ELF-1 (cell line): ENCODE data around the gene AHRR.
A peak's percentile ranks its signal among the peaks of the same experiment; 100 is the strongest.

Experiments used
- DNase-seq: peaks from one replicate; pipeline ENCODE4 v3.0.0-alpha.2; 2016; ENCODE audit warnings: low read depth, low spot score

Gene AHRR

DNA sequence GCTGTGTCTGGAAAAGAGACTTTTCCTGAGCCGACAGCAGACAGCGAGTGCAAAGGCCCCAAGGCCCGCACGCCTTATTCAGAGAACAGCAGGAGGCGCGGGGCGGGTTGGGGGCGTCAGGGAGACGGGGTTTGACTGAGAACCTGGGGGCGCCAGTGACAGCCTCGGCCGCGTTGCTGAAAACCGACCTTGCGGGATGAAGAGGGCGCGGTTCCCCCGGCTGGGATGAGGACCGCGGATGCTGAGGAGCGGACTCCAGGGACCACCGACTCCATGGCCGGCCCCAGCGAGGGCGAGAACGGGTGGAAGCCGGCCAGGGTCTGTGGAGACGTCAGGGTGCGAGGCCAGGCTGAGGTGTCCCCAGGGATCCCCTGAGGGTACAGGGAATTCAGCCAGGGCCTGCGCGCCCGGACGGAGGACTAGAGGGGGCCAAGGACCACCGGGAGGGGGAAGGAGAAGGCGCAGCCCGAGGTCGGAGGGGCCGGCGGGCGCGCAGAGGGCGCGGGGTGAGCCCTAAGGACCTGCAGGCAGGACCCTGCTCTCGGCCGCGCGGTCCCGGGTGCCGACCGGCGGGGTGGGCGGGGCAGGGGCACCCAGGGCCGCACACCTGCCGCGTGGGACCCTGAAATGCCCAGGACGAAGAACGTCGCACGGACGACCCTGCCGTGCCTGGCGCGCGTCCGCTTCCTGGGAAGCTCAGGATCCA lies 837 bp upstream of the AHRR start:
- no peak for DNase-seq

DNA sequence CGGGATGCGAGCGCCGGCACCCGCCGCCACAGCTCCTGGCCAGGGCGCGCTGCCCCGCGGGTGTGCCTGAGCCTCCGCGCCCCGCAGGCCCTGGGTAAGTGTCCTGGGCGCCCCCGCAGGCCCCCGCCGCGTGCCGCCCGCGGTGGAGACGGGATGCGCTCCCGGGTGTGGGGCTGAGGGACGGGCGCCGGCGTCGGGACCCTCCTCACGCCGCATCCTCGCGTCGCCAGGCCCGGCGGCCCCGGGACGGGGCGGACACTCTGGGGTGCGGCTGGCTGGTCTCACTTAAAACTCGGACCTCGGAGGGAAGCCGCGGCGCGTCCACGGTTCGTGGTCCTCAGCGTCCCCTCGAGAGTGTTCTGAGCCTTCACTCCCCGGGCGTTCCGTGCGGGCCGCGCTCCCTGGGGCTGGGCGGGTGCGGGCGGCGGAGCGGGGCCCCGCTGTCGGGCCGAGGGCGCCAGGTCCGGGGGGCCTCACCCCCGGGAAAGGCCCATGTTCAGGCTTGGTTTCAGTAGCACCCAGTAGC lies 275 bp downstream of the AHRR start:
- DNase-seq: no peak

DNA sequence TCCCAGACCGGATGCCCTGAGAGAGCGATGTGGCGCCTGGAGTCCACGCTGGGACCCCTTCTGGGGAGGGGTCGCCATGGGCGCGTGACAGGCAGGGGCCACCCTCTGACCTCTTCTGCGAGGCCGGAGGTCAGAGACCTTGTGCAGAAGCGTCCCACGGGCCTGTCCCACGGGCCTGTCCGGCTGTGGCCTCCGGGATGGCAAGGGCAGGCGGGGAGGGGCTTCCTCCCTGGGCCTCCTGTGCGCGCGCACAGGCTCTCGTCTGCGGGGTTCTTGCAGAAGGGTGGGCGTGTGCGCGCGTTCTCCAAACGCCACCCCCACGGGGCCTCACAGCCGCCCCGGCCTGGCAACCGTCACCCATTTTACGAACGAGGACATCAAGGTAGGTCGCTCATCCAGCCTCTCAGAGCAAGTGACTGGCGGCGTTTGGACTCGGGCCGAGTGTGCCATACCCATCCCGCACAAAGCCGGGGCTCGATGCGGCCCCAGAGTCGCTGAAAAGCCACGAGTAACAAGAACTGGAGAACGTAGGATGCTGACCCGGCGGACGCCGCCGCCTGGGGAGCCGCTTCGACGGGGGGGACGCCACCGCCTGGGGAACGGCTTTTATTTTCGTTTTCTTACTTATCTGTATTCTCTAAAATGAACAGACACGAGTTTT lies 897 bp downstream of the AHRR start:
- no peak for DNase-seq

DNA sequence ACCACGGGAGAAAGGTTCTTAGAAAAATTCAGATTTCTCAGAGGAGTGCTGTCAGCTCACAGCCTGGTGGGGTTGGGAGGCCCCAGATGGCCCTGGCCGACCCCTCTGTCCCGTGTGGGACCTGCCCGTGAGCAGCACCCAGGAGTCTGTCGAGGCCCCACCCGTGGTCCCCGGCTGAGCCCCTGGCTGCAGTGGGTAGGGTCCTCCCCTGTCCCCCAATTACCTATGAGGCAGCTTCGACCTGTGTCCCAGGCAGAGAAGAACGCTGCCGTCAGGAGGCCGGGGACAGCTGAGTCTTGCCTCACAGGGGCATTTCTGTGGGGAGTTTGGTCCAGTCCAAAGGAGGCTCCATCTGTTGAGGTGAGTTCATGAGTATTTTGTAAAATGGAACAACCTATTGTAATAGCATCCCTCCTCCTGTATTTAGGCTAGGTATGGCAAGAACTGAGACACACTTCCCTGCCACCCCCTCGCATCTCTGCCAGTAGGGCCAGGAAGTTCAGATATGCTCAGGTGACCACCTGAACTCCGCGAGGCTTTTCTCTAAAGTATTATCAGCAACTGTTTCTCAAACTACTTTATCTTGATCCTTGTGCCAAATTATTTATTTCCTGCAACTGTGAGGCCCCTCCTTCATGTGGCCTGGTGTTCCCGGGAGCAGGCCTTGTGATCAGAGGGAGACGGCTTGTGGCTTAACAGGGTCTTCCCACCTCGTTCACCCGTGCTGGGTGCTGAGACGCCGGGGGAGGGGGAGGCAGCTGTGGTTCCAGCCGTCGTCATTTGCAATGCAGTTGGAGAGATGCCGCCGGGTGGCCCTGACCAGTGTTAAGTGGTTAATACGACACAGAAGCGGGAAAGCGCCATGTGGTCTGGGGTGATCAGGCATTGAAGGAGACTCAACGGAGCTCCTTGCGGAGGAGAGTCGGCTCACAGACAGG lies 1.7 kb downstream of the AHRR start:
- DNase-seq: peak; percentile 58

DNA sequence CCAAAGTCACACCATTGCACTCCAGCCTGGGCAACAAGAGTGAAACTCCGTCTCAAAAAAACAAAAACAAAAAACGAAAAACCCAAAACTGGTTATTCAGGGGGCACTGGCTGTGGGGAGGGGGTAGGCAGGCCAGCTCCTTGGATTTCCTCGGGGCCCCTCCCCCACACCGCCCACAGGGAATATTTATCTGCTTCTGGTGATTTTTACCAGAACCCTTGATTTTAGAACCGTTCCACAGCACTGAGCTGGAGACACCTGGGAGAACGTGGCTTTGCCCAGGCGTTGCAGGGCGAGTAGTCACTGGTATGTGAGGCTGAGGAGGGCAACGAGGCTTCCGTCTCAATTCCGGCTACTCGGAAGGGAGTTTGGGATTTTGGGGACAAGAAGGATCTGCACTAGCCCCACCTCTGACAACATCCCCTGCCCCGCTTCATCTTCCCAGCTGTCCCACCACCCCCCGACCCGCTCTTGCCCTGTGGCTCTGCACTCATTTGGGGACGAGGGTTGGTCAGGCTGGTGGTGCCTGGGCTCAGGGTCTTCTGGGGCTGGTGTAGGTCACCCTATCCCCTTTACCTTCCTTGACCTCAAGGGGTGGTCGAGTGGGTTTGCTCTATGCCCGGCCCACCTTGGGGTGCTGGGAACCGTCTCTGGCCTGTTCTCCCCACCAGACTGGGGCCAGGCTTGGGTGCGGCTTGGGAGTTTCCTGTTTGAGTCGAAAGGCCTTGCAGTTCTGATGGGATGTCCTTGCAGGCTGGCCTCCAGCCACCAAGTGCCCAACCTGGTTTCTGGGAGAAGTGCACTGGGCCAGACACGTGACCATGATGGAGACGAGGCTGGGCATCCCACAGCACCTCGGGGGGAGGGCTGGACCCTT lies 3.5 kb downstream of the AHRR start:
- no peak for DNase-seq

DNA sequence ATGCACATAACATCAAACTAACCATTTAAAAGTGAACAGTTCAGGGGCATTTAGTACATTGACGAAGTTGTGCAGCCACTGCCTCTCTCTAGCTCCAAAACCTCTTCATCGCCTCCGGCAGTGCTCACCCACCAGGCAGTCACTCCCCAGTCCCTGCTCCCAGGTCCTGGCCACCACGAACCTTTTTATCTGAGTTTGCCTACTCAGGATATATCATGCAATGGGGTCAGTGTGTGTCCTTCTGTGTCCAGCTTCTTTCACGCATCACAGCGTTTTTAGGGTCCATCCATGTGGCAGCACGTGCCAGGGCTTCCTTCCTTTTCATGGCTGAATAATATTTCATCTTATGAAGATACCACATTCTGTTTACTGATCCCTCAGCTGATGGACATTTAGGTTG lies 4.6 kb downstream of the AHRR start:
- no peak for DNase-seq

DNA sequence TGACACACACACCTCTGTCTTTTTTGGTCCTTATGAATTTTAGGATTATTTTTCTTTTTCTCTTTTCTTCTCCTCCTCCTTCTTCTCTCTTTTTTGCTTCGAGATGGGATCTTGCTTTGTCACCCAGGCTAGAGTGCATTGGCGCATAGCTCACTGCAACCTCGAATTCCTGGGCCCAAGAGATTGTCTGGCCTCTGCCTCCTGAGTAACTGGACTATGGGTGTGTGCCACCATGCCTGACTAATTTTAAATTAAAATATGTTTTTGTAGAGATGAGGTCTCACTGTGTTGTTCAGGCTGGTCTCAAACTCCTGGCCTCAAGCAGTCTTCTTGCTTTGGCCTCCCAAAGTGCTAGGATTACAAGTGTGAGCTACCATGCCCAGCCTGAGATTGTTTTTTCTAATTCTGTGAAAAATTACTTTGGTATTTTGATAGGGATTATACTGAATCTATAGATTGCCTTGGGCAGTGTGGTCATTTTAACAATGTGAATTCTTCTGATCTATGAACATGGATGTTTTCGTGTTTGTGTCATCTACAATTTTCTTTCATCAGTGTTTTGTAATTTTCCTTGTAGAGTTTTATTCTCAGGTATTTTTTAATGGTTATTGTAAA lies 7.7 kb downstream of the AHRR start:
- DNase-seq: no peak

DNA sequence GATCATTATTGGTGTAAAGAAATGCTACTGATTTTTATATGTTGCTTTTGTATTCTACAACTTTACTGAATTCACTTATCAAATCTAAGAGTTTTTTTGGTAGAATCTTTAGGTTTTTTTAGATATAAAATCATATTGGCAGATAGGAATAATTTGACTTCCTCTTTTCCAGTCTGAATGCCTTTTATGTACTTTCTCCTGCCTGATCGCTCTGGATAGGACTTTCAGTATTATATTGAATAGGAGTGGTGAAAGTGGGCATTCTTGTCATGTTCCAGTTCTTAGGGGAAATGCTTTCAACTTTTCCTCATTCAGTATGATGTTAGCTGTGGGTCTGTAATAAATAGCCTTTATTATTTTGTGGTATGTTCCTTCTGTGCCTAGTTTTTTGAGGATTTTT lies 8.3 kb downstream of the AHRR start:
- DNase-seq: no peak

DNA sequence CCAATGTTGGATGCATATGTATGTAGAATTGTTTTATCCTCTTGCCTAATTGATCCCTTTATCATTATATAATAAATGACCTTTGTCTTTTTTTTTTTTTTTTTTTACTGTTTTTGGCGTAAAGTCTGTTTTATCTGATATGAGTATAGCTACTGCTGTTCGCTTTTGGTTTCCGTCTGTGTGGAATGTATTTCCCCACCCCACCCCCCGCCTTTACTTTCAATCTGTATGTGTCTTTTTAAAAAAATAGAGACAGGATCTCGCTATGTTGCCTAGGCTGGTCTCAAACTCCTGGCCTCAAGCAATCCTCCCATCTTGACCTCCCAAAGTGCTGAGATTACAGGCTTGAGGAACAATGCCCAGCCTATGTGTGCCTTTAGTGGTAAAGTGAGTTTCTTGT lies 11.3 kb downstream of the AHRR start:
- DNase-seq: no peak

DNA sequence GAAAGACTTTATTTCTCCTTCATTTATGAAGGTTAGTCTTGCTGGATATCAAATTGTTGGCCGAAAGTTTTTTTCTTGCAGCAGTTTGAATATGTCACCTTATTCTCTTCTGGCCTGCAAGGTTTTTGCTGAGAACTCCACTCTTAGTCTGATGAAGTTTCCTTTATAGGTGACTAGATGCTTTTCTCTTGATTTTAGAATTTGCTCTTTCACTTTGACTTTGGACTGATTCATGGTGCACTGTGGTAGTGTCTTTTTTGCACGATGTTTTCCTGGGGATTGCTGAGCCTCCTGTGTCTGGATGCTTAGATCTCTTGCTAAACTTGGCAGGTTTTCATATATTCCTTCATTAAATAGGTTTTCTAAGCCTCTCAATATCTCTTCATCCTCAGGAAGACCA lies 12.4 kb downstream of the AHRR start:
- no peak for DNase-seq

DNA sequence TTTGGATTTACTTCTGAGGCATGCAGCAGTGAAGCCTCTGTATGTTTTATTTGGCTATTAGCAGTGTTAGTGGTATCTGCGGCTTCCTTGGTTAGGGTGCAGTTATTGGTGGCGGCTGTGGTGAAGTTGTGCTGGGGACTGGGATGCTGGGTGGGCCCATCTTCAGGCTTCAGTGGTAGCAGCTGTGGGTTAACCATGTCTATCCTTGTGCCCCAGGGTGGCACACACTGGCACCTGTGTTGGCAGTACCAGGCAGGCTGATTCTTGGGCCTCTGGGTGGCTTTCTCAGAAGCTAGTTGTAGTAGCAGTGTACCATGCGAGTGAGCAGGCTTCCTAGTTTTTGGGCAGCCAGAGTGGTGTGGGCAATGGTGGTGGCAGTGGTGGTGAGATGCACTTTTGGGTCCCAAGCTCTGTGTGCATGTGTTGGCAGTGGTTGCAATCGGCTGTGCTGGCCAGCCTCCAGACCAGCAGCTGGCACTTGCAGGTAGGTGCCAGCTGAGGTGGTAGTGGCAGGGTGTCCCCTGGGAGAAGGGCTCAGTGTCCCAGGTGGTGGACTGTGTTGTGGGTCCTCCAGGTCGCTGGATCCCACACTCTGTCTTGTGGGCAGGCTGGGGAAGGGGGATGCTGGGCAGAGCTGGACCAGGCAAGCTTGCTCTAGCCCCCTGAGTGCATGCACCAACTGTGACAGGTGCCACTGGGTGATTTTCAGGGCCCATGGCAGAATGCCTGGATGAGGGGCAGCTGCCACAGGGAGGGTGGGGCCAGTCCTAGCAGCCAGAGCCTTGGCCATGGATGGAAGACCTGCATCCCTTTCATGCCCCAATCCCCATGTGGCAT lies 13.6 kb downstream of the AHRR start:
- DNase-seq: no peak

DNA sequence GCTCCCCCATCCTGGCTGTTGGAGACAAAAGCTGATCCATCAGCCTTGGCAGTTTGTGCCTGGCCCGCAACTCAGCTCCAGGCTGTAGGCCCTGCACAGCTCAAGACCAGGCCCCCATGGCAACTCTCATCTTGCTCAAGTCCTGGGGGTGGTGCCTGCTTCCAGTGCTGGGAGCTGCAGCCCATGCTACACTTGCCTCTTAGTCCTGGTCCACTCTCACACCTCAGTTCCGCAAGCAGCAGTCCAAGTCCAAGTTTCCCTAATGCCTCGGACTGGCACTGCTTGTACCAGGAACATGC lies 14.2 kb downstream of the AHRR start:
- no peak for DNase-seq

DNA sequence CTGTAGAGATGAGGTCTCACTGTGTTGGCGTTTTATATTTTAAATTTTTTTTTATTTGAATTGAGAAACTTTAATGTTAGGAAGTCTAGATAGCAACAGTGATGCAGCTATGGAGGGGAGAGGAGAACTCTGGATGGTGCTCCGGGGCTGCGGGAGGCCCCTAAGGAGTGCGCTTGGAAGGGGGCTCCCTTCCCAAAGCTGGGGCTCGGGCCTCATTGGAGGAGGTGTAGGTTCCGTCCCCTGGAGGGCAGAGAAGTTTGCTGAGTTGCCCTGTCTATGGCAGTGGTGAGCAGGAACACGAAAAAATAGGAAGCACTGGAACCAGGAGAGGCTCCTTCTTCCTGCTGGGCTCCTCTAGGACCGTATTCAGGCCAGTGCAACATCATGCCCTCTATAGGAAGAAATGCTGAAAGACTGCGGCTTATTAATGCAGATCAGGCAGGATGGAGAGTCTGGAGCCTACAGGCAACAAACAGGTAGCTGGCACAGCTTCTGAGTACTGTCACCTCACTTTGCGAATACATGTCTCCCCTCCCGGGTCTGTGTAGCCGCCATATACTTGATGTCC lies 16.1 kb downstream of the AHRR start:
- peak; percentile 64 for DNase-seq

DNA sequence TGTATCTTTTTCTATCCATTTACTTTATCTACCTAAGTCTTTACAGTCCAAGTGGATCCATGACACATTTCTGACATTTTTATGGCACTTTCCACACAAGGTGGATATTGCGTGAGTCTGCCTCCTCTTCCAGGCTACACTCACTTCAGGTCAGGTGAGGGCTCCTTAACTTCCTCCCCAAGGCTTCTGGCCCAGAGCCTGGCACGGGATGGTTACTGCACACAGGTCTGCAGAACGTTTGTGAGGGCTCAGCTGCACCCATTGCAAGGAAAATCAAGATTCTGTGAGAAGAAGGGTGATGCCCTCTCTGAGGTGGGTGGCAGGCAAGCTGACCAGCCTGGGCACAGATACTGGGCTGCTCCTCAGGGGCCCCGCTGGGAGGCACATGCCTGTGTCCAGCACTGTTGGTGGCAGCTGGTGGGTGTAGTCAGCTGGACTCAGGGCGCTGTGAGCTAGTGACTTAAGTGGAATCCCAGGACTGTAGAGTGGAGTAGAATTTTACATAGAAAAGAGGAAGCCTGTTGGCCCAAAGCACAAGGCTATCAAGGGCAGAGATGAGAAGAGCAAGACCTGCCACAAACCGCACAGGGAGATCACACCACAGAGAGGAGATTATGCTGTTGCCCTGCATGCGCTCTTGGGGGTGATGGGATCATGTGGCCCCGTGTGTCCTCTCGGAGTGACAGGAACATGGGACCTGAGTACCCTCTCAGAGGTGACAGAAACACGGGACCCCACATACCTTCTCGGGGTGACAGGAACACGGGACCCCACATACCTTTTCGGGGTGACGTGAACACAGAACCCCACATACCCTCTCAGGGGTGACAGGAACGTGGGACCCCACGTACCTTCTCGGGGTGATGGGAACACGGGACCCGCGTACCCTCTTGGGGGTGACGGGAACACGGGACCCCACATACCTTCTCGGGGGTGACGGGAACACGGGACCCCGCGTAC lies 21.3 kb downstream of the AHRR start:
- no peak for DNase-seq

DNA sequence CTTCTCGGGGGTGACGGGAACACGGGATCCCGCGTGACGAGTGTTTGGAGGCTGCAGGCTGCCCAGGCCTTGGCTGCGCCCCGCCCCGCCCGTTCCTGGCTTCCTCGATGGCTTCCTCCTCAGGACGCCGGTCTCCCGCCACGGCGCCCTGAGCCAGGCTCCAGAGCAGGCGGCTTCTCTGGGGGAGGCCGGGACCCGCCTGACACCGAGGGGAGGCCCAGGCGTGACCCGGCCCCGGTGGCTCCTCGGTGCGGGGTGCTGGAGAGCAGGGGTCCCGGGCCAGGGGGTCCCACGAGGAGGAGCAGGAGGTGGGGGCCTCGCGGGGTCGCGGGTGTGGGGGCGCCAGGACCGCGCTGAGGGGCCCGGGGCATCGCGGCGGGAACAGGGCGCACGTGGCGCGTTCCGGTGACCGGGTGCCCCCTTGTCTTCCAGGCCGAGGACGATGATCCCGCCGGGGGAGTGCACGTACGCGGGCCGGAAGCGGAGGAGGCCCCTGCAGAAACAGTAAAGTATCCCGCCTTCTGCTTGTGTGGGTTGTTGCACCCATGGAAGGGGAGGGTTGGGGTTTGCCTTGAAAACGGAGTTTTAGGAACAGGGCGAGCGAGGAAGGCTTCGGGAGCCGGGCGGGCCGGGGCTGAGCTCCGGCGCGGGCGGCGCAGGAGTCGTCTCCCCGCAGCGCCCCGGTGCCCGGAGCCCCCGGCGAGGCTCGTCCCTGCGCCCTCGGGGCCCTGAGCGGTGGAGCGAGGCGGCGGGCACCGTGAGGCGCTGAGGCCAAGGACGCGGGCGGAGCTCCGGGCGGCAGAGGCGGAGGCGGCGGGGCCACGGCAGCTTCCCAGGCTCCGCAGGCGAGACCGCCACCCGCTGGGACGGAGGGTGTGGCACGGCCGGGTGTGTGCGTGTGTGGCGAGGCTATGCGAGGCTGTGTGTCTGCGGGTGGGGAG lies 22.2 kb downstream of the AHRR start:
- peak; percentile 36 for DNase-seq

DNA sequence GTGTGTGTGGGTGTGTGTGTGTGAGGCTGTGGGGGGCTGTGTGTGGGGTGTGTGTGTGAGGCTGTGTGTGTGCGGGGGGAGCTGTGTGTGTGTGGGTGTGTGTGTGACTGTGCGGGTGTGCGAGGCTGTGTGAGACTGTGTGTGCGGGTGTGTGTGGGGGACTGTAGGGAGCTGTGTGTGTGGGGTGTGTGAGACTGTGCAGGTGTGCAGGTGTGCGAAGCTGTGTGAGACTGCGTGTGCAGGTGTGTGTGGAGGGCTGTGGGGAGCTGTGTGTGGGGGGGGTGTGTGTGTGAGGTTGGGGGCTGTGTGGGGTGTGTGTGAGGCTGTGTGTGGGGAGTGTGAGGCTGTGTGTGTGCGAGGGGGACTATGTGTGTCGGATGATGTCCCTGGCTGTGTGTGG lies 23.2 kb downstream of the AHRR start:
- no peak for DNase-seq

DNA sequence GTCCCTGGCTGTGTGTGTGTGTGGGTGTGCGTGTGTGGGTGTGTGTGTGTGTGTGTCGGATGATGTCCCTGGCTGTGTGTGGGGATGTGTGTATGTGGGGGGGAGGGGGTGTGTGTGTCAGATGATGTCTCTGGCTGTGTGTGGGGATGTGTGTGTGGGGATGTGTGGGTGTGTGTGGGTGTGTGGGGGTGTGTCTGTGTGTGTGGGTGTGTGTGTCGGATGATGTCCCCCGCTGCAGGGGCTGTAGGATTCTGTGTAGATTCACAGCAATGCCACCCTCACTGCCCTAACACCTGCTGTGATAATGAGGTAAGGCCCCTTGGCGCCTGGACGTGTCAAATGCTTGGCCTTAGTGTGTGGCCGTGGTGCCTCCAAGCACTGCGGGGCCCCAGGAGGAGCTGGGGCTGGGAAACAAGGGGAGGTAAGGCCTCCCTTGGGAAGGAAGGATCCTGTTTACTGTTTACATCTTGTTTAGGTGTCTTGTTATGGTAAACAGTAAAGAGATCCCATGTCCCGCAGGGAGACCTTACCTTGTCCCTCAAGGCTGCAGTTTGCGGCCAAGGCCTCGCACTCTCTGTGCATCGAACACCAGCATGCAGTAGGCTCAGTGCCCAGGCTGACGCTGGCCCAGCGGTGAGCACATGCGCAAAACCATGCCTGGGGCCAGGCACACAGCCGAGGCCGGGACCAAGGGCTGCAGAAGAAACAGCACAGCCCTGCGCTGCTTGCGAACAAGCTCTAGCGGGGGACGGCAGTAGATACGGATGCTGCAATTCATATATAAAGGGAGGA lies 24.1 kb downstream of the AHRR start:
- peak; percentile 81 for DNase-seq
